HG03520 (cell line): ENCODE measurements around the gene TSPAN5.
A peak's percentile ranks its signal among the peaks of the same experiment; 100 is the strongest.

ENCODE experiments used
- ATAC-seq: cut with Tn5 transposase; IDR thresholded peaks from one replicate; pipeline ENCODE4 v1.9.1; 2021; ENCODE audit warnings: mild to moderate bottlenecking, moderate library complexity; ENCODE audit not compliant: unreplicated experiment

TSPAN5 gene

GRCh38 chr4:98646422-98646821, 12.0 kb downstream of the TSPAN5 start:
- ATAC-seq: no peak

GRCh38 chr4:98645527-98645926, 12.9 kb downstream of the TSPAN5 start:
- no peak for ATAC-seq

- ATAC-seq: no peak
Observed at GRCh38 chr4:98643755-98644154, 14.7 kb downstream of the TSPAN5 start.

GRCh38 chr4:98642991-98643426, 15.4 kb downstream of the TSPAN5 start:
- no peak for ATAC-seq

GRCh38 chr4:98641906-98642668, 16.3 kb downstream of the TSPAN5 start:
- no peak for ATAC-seq

GRCh38 chr4:98641376-98641775, 17.0 kb downstream of the TSPAN5 start:
- ATAC-seq: no peak

GRCh38 chr4:98639523-98639922, 18.9 kb downstream of the TSPAN5 start:
- ATAC-seq: peak; percentile 77

GRCh38 chr4:98639108-98639507, 19.3 kb downstream of the TSPAN5 start:
- no peak for ATAC-seq

GRCh38 chr4:98638661-98639060, 19.8 kb downstream of the TSPAN5 start:
- no peak for ATAC-seq

- ATAC-seq: no peak
Observed at GRCh38 chr4:98634061-98634460, 24.4 kb downstream of the TSPAN5 start.

- no peak for ATAC-seq
Observed at GRCh38 chr4:98633159-98633558, 25.3 kb downstream of the TSPAN5 start.

GRCh38 chr4:98632258-98632657, 26.2 kb downstream of the TSPAN5 start:
- no peak for ATAC-seq

- ATAC-seq: no peak
Observed at GRCh38 chr4:98631506-98631905, 26.9 kb downstream of the TSPAN5 start.

- ATAC-seq: no peak
Observed at GRCh38 chr4:98630737-98631454, 27.5 kb downstream of the TSPAN5 start.

- no peak for ATAC-seq
Observed at GRCh38 chr4:98627531-98628257, 30.7 kb downstream of the TSPAN5 start.

- no peak for ATAC-seq
Observed at GRCh38 chr4:98626350-98626749, 32.1 kb downstream of the TSPAN5 start.

GRCh38 chr4:98625920-98626319, 32.5 kb downstream of the TSPAN5 start:
- no peak for ATAC-seq

- no peak for ATAC-seq
Observed at GRCh38 chr4:98625399-98625798, 33.0 kb downstream of the TSPAN5 start.

- ATAC-seq: no peak
Observed at GRCh38 chr4:98624642-98625041, 33.8 kb downstream of the TSPAN5 start.

- no peak for ATAC-seq
Observed at GRCh38 chr4:98624144-98624543, 34.3 kb downstream of the TSPAN5 start.

GRCh38 chr4:98623126-98623802, 35.1 kb downstream of the TSPAN5 start:
- ATAC-seq: no peak
